HG03066 (cell line): ENCODE measurements around the gene PKLR.
"Not testable (repeated sequence)": the region's sequence is repeated elsewhere in the genome, so short reads cannot be mapped to it uniquely, and the experiment has no call there.

Experiments used
- ATAC-seq: cut with Tn5 transposase; IDR thresholded peaks from one replicate; pipeline ENCODE4 v1.9.1; 2021; ENCODE audit warnings: low read depth; ENCODE audit not compliant: unreplicated experiment

Gene PKLR

DNA sequence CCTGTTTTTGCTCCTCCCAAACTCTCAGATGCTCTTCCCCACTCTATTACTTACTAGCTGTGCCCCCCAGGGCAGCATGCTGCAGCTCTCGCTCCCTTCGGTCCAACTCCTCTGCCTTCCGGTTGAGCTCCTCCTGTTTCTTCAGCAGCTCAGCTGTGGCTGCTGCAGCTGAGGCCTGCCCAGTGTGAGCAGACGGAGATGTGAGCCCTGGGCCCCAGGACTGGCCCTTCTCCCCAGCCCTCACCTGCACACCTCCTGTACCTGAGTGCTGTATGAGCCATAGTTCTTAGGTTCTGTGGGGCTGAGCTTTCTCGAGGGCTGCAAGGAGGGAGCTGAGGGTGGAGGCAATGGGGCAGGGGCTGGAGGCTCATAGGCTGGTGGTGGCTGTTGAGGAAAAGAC, 41.0 kb downstream of the PKLR start:
- no peak for ATAC-seq

DNA sequence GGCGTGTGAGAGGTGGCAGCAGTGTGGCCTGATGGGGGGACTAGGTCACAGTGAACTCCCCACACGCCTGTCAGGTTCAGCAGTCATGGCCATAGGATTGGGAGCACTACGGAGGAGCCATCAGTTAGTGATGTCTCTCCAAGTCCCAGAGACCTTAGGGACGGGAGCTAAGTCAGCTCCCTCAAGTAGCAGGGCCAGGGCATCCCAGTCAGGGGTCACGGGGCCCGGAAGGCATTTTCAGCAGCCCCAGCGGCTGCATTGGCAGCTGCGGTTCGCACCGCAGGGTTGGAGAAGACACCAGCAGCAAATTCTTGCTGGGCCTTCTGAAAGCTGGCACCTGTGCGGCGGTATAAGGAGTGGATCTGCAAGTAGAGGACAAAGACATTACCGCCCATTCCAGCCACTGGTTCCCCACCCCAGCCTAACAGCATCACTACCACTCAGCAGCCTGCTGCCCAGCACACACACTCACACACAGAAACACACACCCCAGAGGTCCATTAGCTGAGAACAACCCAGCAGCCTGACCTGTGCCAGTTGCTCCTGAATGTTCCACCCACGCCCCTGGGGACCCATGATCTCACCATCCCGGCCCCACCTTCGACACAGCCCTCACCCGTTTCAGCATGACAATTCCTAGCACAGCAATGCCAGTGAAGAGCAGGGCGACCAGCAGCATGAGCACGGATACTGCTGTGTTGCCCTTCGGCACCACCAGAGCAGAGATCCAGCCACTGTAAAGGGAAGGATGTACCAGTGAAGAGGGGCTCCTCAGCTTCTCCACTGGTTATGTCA, 45.0 kb downstream of the PKLR start:
- ATAC-seq: no peak

DNA sequence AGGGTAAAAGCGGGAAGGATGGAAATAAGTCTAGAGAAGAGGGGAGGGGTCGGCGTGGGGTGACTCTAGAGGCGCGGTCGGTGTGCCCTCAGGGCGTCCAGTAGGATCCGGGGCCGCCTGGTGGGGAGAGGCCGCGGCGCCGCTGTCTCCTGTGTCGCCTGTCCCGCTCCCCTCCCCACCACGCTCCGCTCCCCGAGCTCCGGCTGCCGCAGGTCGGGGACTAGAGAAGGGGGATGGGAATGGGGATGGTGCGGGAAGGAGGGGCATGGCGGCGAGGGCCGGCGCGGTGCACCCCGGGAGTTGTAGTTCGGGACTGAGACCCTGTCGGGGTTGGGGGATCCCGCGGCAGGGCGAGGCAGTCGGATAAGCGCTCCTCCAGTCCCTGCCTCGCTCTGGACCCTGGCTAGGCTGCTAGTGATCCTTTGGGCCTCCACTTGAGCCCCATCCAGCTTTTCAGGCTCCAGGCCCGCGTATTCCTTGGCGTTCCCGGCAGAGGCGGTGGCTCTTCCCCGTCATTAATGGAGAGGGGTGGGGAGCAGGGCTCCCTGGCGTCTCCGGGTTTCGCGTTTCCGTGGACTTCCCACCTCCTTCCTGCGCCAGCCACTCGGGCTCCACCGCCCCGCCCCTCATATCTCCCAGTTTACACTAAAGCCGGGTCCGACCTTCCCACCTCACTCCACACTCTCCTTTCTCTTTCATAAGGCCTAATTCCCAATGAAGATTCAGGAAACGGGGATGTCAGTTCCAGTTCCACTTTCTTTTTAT, 45.8 kb downstream of the PKLR start, which contains the start of gene ENTREP3:
Gene ENTREP3, minus strand, starts transcription at position 241 of the 765 bp plus-strand sequence. CDS start 606 bp downstream, outside the sequence.
- peak; percentile 50 for ATAC-seq

DNA sequence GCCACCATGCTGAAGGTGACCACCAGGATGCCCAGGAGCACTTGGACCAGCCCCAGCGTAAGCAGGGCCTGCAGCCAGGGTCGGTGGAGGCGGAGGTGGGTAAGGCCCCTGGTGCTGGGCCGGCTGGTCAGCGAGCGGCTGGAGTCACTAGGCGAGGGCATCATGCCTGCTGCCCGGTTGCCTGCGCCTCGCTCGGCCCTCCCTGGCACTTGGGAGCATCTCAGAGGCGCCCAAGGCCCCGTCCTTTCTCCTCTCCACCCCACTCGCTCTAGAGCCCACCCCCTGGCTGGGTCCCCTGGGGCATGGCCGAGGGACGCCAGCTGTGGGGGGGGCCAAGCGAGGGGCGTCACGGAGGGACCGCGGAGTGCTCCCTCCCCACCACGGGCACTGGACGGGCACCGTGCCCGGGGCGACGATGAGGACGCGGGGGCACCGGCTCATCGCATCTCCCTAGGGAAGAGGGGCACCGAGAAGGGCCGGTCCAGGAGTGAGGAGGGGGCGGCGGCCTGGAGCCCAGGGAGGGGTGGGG, 46.5 kb downstream of the PKLR start:
- ATAC-seq: no peak

DNA sequence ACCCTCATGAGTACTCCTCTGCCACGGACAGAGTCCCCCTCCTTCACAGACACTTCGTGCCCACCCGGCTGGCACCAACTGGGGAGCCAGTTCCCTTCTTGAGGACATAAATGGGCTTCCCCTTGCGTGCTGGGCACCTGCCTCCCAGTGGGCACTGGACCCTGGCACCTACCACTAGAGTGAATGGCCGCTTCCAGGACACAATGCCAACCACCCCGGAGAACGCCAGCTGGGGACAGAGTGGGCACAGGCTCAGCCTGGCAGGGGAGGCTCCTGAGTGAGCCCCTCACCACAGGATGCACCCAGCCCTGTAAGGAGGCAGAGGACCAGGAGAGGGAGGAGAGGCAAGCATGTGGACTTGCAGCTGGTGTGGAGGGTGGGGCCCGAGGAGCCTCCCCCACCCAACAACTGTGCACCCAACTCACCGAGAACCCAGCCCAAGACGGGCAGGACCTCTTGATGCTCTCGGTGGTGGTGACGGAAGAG, 47.0 kb downstream of the PKLR start:
- ATAC-seq: no peak

DNA sequence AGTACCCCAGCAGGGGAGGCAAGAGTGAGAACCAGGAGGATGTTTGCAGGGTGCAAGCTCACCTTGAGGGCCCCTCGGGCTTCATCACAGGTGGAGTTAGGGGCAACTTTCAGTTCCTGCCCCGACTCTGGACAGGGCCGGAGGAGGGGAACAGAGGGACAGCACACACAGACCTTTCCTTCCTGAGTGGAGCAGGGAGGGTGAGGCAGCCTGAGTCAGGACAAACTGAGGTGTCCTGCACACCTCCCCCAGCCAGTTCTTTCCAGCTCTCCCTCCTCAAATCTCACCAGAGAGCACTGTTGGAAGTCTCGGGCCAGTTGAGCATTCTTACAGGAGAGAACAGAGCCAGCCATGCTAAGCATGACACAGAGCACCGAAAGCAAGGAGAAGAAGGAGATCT, 47.4 kb downstream of the PKLR start:
- no peak for ATAC-seq

DNA sequence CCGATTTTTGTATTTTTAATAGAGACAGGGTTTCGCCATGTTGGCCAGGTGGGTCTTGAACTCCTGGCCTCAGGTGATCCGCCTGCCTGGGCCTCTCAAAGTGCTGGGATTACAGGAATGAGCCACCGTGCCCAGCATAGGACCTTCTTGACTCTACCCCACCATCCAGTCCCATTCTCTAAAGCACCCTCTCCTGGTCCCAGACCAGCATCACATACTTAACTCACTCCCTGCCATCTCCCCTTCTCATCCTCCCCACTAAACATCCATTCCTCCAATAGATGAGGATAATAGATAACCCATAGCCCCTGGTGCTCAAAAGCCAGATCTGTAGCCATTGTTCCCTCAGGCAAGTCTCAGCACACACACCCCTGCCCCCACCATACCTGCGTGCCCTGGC, 48.0 kb downstream of the PKLR start:
- ATAC-seq: no peak

DNA sequence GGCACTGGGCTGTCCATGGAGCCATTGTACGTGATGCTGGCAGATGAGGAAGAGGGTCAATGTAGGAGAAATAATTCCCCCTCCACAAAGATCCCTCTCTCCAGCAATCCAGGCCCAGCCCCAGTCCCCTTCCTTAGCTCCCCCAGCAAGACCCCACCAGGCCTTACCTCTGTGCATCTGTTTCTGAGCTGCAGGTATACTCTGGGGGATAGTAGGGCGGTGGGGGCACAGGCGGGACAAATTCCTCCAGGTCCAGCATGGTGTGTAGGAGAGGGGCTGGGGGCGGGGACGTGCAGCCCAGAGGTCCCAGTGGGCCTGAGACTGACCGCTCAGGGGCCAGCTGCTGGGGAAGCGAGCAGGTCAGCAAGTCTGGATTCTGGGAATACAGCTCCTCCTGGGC, 49.7 kb downstream of the PKLR start:
- no peak for ATAC-seq

DNA sequence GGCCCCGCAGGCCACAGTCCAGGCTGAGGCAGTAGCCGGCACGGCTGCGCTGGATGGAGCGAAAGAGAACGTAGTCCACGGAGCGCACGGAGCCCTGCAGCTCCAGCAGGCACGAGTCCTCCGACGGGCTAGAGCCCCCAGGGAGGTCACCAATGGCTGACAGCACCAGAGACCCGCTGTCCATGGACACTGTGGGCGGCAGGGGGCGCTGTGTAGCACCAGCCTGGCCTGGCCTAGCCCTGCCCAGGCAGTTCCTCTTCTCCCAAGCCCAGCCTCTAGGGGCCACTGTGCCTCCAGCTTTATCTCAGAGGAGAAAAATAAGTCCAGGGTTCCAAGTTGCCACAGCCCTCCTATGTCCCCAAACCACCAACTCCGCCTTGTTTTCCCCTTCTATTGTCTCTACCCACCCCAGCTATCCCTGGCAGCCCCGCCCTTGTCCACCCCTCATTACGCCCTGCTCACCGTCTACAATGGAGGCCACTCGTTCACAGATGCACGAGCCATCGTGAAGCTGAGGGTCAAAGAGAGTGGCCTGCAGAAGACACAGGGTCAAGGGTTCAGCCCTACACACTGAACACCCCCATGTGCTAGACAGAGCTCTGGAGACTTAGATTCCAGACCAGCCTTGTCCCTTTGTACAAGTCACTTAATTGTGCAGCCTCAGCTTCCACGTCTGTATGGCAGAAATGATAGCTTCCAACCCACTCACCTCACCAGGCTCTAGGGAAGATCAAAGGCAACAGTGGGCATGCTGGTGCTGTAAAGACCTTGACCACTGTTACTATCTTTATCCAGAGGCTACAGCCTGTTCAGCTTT, 50.4 kb downstream of the PKLR start:
- ATAC-seq: peak; percentile 93

DNA sequence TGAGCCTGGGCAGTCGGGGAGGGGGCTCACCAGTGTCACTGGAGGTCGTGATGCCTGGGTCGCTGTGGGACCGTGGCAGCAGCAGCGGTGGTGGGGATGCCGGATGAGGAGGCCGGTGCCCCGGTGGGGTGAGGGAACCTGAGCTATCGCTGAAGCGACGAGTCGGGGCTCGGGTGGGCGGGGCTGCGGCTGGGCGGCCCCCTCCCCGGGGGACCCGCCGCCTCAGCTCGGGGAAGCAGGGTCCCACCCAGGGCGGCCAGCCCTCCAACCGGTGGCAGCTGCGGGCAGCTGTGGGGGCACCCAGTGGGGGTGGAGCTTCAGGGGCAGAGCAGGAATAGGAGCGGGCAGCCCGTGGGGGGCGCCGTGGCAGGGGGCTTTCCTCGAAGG, 51.0 kb downstream of the PKLR start:
- peak; percentile 27 for ATAC-seq

DNA sequence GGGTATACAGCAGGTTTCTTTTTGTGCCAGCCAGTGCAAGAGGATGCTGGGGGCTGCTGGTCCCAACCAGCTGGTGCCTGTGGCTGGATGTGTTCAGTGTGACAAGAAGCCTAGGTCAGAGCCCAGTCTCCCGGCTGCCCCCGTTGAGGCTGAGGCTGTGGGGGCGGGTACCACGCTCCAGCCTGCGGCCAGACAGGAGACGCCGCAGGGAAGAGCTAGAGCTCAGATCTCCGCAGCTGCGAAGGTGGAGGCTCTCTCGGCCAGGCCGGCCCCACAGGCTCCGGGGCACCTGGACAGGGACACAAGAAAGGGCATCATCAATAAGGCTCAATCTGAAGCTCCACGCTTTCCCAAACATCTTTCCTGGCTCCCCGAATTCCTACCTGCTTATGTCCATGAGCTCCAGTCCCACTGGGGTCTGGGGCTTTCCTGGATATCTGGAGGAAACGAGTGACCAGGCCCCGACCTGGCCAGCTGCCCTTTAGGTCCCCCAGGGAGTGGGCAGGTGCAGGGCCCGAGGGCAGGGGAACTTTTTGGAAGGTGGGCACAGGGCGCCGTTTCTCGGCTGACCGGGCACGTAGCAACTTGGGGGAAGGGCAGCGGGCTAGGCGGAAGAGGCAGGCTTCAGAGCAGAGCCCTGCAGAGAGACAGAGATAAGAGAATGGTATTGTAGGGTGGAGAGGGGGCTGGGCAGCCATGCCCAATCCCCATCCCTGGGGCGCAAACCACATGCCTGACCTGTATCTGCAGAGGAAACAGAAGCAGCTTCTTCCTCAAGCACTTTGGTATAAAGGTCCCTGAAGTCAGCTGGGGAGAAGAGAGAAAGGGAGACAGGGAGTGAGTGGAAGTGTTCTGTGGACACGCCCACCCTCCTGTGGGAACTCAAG, 53.3 kb downstream of the PKLR start:
- no peak for ATAC-seq

DNA sequence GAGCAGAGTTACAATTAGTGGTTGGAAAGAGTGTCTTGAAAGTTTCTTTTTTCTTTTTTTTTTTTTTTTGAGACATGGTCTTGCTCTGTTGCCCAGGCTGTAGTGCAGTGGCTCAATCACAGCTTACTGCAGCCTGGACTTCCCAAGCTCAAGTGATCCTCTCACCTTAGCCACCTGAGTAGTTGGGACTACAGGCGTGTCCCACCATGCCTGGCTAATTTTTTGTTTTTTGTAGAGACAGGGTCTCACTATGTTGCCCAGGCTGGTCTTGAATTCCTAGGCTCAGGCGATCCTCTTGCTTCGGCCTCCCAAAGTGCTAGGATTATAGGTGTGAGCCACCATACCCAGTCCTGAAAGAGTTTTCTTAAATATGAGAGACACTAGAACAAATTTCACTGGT, 54.4 kb downstream of the PKLR start:
- ATAC-seq: not testable (repeated sequence)

DNA sequence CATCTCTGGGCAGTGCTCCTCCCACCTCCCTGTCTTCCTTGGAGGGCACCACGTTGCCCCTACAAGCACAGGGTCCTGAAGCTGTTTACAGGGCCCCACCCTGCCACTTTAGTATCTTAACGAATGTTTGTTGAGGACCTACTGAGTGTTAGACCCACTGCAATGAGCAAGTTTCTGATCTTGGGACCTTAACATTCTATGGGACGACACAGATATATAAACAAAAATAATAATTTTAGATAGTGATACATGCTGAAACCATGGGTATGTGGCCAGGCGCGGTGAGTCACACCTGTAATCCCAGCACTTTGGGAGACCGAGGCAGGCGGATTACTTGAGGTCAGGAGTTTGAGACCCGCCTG, 56.1 kb downstream of the PKLR start:
- ATAC-seq: peak; percentile 7

DNA sequence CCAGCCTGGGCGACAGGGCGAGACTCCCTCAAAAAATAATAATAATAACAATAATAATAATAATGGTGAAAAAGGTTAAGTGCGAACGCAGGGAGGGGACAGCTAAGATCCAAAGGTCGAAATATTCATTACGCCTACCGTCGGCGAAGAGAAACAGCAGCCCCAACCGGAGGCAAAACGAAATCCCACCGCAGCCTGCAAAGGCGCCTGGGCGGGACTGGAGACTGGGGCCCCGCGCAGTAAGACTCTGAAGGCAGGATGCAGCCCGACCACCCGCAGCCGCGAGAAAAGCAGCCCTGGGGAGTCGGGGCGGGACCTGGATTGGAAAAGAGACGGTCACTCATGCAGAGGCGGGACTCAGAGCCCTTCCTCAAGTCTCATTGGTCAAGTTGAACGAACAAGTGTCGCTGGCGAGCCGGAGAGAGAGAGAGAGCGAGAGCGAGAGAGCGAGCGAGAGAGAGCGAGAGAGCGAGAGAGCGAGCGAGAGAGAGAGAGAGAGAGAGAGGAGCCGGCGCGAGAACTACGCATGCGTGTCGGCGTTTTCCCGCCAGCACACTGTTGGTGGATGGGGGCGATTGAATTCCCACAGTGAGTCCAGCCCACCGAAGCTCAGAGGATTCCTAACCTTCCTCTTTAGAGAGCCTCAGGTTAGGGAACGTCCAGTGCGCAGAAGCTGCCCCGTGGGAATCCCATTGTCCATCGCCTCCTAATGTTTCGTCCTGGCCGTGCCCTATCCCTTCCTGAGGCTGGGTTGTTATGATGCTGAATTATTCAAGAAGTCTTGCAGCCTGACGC, 56.7 kb downstream of the PKLR start:
- ATAC-seq: peak; percentile 90

DNA sequence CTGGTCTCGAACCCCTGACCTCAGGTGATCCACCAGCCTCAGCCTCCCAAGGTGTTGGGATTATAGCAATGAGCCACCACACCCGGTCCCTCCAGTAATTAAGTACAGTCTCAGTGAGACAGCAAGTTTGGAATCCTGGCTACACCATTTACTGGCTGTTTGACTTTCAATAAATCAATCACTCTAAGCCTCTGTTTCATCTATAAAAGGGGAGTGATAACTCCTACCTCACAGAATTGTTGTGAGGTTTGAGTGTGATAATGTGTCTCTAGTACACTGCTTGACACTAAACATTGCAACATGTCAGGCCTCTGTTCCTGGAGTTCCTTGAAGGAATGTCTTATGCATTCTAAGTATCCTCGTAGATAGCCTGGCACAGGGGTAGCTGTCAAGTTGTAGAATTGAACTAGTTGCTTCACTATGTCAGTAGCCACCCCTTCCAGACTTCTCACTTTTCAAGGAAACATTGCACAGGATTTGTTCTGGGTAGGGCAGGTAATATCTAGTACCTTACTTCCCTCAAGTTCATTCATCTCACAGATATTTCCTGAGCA, 58.4 kb downstream of the PKLR start:
- ATAC-seq: no peak

DNA sequence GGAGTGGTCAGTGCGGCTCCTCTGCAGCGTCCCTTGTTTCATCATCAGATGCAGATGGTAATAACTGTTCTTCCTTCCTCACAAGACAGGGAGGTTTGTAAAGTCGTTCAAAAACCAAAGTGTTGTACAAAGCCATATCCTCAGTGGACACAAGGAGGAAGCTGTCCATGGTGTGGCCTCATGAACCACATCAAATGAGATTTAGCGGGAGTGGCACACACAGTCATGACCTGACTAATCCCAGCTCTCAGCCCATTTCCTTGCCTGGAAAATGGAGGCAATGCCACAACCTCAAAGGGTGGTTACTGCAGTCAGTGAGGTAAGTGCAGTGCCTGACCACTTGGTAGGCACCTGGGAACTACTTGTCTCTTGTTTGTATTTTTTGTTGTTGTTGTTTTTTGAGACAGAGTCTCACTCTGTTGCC, 59.4 kb downstream of the PKLR start:
- ATAC-seq: no peak

DNA sequence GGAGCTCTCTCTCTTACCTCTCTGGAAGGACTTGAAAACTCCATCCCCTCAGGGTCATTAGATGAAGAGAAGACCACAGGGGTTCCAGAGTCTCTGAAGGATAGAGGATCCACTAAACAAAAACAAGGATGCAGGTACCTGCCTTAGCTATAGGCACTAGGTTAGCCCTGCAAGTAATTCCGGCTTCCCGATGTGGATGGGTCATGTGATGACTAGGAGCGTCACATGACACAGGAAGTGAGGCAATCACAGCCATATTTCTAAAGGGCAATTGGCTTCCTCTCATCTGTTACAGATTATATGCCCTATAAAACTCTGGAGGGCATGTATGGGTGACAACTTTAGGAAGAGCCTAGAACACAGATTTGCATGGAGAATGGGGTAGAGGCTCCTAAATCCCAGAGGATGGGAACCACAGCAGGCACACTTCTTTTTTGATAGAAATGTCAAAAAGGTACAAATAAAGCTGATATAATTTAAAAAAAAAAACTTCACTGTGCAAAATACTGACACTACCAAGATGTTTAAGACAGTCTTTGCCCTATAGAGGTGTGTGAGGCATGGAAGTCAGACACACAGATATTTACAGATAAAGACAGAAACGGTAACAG, 60.1 kb downstream of the PKLR start:
- ATAC-seq: no peak
